Spleen (tissue), 11 donors: Measurements from ENCODE around the gene CCDC102B. TPM values are rescaled to one million over a fixed set of nuclear protein-coding genes. Genes with fewer than 3 reads are reported as not detected.

Source experiments
- DNase-seq: peaks from one replicate; pipeline ENCODE4 v3.0.0-alpha.2; 2020
- H3K27ac ChIP-seq, 8 donors: fragments of 200-600 bp; sonication (generic) in 7 of 8; 1 replicate in 4 of 8; 2 replicates in 4 of 8; pipeline versions ENCODE4 v1.5.0 to v1.8.0; 2016 to 2021; ENCODE audit warnings: inconsistent platforms in 4 of 8, mild to moderate bottlenecking in 4 of 8, moderate library complexity in 1 of 8
- H3K27me3 ChIP-seq, 7 donors: fragments of 200-600 bp; sonication (generic) in 6 of 7; replicated peaks in 1 of 7; 1 replicate in 4 of 7; 2 replicates in 3 of 7; pipeline versions ENCODE4 v1.5.0 to v1.8.0; 2016 to 2021; ENCODE audit warnings: inconsistent platforms in 3 of 7, mild to moderate bottlenecking in 1 of 7
- H3K36me3 ChIP-seq, 6 donors: fragments of 200-600 bp; sonication (generic) in 5 of 6; 1 replicate in 4 of 6; 2 replicates in 2 of 6; pipeline versions ENCODE4 v1.5.0 to v1.8.0; 2016 to 2021; ENCODE audit warnings: inconsistent platforms in 2 of 6
- H3K4me1 ChIP-seq, 6 donors: fragments of 200-600 bp; sonication (generic) in 5 of 6; 1 replicate in 3 of 6; 2 replicates in 3 of 6; pipeline versions ENCODE4 v1.5.0 to v1.8.0; 2016 to 2021; ENCODE audit warnings: inconsistent platforms in 3 of 6
- H3K4me3 ChIP-seq, 8 donors: fragments of 200-600 bp; sonication (generic) in 7 of 8; 1 replicate in 4 of 8; 2 replicates in 4 of 8; pipeline versions ENCODE4 v1.5.0 to v1.8.0; 2016 to 2021; ENCODE audit warnings: inconsistent platforms in 4 of 8, mild to moderate bottlenecking in 4 of 8, moderate library complexity in 2 of 8
- H3K9me3 ChIP-seq, 8 donors: fragments of 200-600 bp; sonication (generic) in 7 of 8; 1 replicate in 4 of 8; 2 replicates in 4 of 8; pipeline versions ENCODE4 v1.5.0 to v1.8.0; 2016 to 2021; ENCODE audit warnings: inconsistent platforms in 4 of 8
- CTCF ChIP-seq, 11 experiments: fragments of 200-600 bp in 7 of 11; fragments of 450-650 bp in 4 of 11; sonication (generic) in 4 of 11; IDR thresholded peaks in 8 of 11; conservative IDR thresholded peaks in 3 of 11; 1 replicate in 7 of 11; 2 replicates in 4 of 11; pipeline versions ENCODE4 v1.4.0 to v1.8.0; 2016 to 2021; ENCODE audit warnings: antibody characterized with exemption in 11 of 11, inconsistent platforms in 4 of 11, mild to moderate bottlenecking in 1 of 11
- POLR2A ChIP-seq, 3 donors: fragments of 450-650 bp; IDR thresholded peaks; one replicate each; pipeline ENCODE4 v1.5.1; 2017; ENCODE audit warnings: antibody characterized with exemption in 3 of 3, mild to moderate bottlenecking in 1 of 3
- POLR2AphosphoS5 ChIP-seq, 3 donors: sonication (generic); formaldehyde crosslinking; IDR thresholded peaks; one replicate each; pipeline ENCODE4 v1.5.1; 2017; ENCODE audit warnings: antibody characterized with exemption in 3 of 3
- WGBS, 5 donors: extraction: QIAGEN DNeasy Blood & Tissue Kit in 3 of 5; methylation state at CpG; one replicate each; pipeline versions ENCODE4 v1.1.5 to v1.1.7; 2013 to 2018; 5-methylcytosine and 5-hydroxymethylcytosine counted together
- intact Hi-C: fragments of 100-400 bp; cut with DNase I; formaldehyde crosslinking; loops from one replicate; pipeline ENCODE4 v1.15.0; 2023; ENCODE audit warnings: low total_unique reads
- polyA plus RNA-seq, 3 donors: library from polyadenylated mRNA; stranded (reverse); fragments of 200-250 nt; gene quantifications; one replicate each; pipeline ENCODE4 v1.2.1, GENCODE V29; 2013
- total RNA-seq, 7 donors: library from RNA; depleted of rRNA in 3 of 7; stranded (reverse); fragments of >200 nt in 3 of 7; fragmentation: NEBNext Ultra II Directional in 4 of 7; extraction: Animal tissue kit (Norgen Biotek cat#: 25700) in 4 of 7; gene quantifications; one replicate each; pipeline versions ENCODE4 v1.1.0 to v1.2.1, GENCODE V29; 2016 to 2021
- donor health status: healthy with polysubstance abuse.
- donor health status: DM: no; HTN: no; CAD: no; lungs with moderate emphysema.
- donor health status: DM: no; HTN: no; CAD: no.
- donor health status: Bipolar disorder and iron deficiency.
- donor health status: healthy.
- donor health status: DM: no; HTN: no; CAD: no.
- donor health status: DM: yes; HTN: yes; CAD: no.

Gene CCDC102B
- total and polyA plus RNA-seq, 10 donors: 3.2 to 14.7 (median 7.0) TPM

- intact Hi-C loops: no loop called here
- 71 to 90% (median 81%) methylated on average over 2 of the region's 2 CpGs for WGBS, 5 donors
- Histone ChIP-seq H3K9me3 (no peaks in the 10 kb centered on the region), H3K36me3 (no peaks in the 10 kb centered on the region), H3K27ac (no peak overlapping the region), H3K4me1 (no peaks in the 10 kb centered on the region), H3K4me3 (no peak overlapping the region), H3K27me3 (no peaks in the 10 kb centered on the region)
- TF ChIP-seq POLR2A (IDR thresholded peaks at IDR 0.05) (no peak), CTCF (IDR thresholded peaks at IDR 0.05 in 8 of 11, conservative IDR thresholded peaks at IDR 0.05 in 3 of 11) (no peak), POLR2AphosphoS5 (IDR thresholded peaks at IDR 0.05) (no peak)
- no peak for DNase-seq
These were observed 284.0 kb downstream of the CCDC102B start for GRCh38 chr18:69081846-69082245.

- intact Hi-C loops: no loop called here
These were observed 284.6 kb downstream of the CCDC102B start for GRCh38 chr18:69082499-69082898.

GRCh38 chr18:69085951-69086350, 288.1 kb downstream of the CCDC102B start:
- intact Hi-C loops: no loop called here
- DNase-seq: no peak
- Histone ChIP-seq H3K27ac (no peak overlapping the region), H3K9me3 (no peaks in the 10 kb centered on the region), H3K36me3 (no peaks in the 10 kb centered on the region), H3K4me3 (no peak overlapping the region), H3K27me3 (no peaks in the 10 kb centered on the region), H3K4me1 (no peaks in the 10 kb centered on the region)
- WGBS, 5 donors: 79 to 87% (median 82%) methylated on average over 5 of the region's 5 CpGs
- TF ChIP-seq POLR2AphosphoS5 (IDR thresholded peaks at IDR 0.05) (no peak), POLR2A (IDR thresholded peaks at IDR 0.05) (no peak), CTCF (IDR thresholded peaks at IDR 0.05 in 8 of 11, conservative IDR thresholded peaks at IDR 0.05 in 3 of 11) (no peak)

More at GRCh38 chr18:69082499-69082898, 284.6 kb downstream of the CCDC102B start:
- no peaks in the 10 kb centered on the region for H3K9me3 ChIP-seq
- no peak for DNase-seq
- no peak for TF ChIP-seq POLR2A (IDR thresholded peaks at IDR 0.05)
- TF ChIP-seq CTCF (IDR thresholded peaks at IDR 0.05 in 8 of 11, conservative IDR thresholded peaks at IDR 0.05 in 3 of 11): no peak
- TF ChIP-seq POLR2AphosphoS5 (IDR thresholded peaks at IDR 0.05): no peak
- no peak overlapping the region for H3K4me3 ChIP-seq
- H3K4me1 ChIP-seq: no peaks in the 10 kb centered on the region
- no peaks in the 10 kb centered on the region for H3K36me3 ChIP-seq
- no peaks in the 10 kb centered on the region for H3K27me3 ChIP-seq
- WGBS, 5 donors: 78 to 90% (median 88%) methylated on average over 1 of the region's 1 CpG
- no peak overlapping the region for H3K27ac ChIP-seq

GRCh38 chr18:69088973-69089372, 291.1 kb downstream of the CCDC102B start:
- Histone ChIP-seq H3K4me3 (no peak overlapping the region), H3K36me3 (no peaks in the 10 kb centered on the region), H3K9me3 (no peaks in the 10 kb centered on the region), H3K4me1 (no peaks in the 10 kb centered on the region), H3K27ac (no peak overlapping the region), H3K27me3 (no peaks in the 10 kb centered on the region)
- intact Hi-C loops: no loop called here
- DNase-seq: no peak
- 76 to 91% (median 82%) methylated on average over 2 of the region's 2 CpGs for WGBS, 5 donors
- TF ChIP-seq POLR2A (IDR thresholded peaks at IDR 0.05): no peak
- TF ChIP-seq CTCF (IDR thresholded peaks at IDR 0.05 in 8 of 11, conservative IDR thresholded peaks at IDR 0.05 in 3 of 11): no peak
- TF ChIP-seq POLR2AphosphoS5 (IDR thresholded peaks at IDR 0.05): no peak
